Measurements from ENCODE around the gene SLC27A1. TPM values are rescaled to one million over a fixed set of nuclear protein-coding genes. Genes with fewer than 3 reads are reported as not detected.
"Not testable (repeated sequence)": the region's sequence is repeated elsewhere in the genome, so short reads cannot be mapped to it uniquely, and the experiment has no call there.

Gene SLC27A1
- total RNA-seq, 1 donor from 2014 or later, result 59.3 TPM

- intact Hi-C loops (cut with micrococcal nuclease), result no loop called here
- no peak for TF ChIP-seq CTCF (IDR thresholded peaks at IDR 0.05; ENCODE audit: borderline replicate concordance)
Measured at GRCh38 chr19:17512574-17512939, 42.2 kb downstream of the SLC27A1 start.

GRCh38 chr19:17515408-17516149 lies 45.3 kb downstream of the SLC27A1 start:
- H3K27ac ChIP-seq (replicated peaks), result no peak overlapping the region
- H3K9me3 ChIP-seq (replicated peaks), result peaks cover 16% of the 10 kb centered on the region
- intact Hi-C loops (cut with micrococcal nuclease), result no loop called here
- H3K4me1 ChIP-seq, result peaks cover 23% of the 10 kb centered on the region
- no peak for DNase-seq
- no peaks in the 10 kb centered on the region for H3K27me3 ChIP-seq (ENCODE audit: low read depth)
- no peak for TF ChIP-seq CTCF (IDR thresholded peaks at IDR 0.05; ENCODE audit: borderline replicate concordance)
- H3K4me3 ChIP-seq, result no peak overlapping the region
- peaks cover 44% of the 10 kb centered on the region for H3K36me3 ChIP-seq

More at GRCh38 chr19:17512574-17512939, 42.2 kb downstream of the SLC27A1 start:
- Histone ChIP-seq H3K4me1 (peaks cover 51% of the 10 kb centered on the region), H3K27ac (replicated peaks) (peak overlapping the region; percentile 99), H3K9me3 (replicated peaks) (peaks cover 5% of the 10 kb centered on the region), H3K4me3 (peak overlapping the region; percentile 91), H3K36me3 (peaks cover 17% of the 10 kb centered on the region), H3K27me3 (ENCODE audit: low read depth) (no peaks in the 10 kb centered on the region)
- no peak for DNase-seq

GRCh38 chr19:17517898-17518297 lies 47.6 kb downstream of the SLC27A1 start:
- intact Hi-C loops (cut with micrococcal nuclease), result no loop called here
- Histone ChIP-seq H3K36me3 (peaks cover 53% of the 10 kb centered on the region), H3K27me3 (ENCODE audit: low read depth) (no peaks in the 10 kb centered on the region), H3K4me1 (peaks cover 5% of the 10 kb centered on the region), H3K4me3 (no peak overlapping the region), H3K9me3 (replicated peaks) (peaks cover 16% of the 10 kb centered on the region), H3K27ac (replicated peaks) (no peak overlapping the region)
- no peak for TF ChIP-seq CTCF (IDR thresholded peaks at IDR 0.05; ENCODE audit: borderline replicate concordance)
- no peak for DNase-seq

- H3K36me3 ChIP-seq, result peaks cover 53% of the 10 kb centered on the region
- H3K27ac ChIP-seq (replicated peaks); H3K27me3 ChIP-seq (ENCODE audit: low read depth); intact Hi-C loops (cut with micrococcal nuclease); DNase-seq; H3K4me3 ChIP-seq: not testable (repeated sequence)
- H3K9me3 ChIP-seq (replicated peaks), result peaks cover 16% of the 10 kb centered on the region
- peaks cover 10% of the 10 kb centered on the region for H3K4me1 ChIP-seq
Measured at GRCh38 chr19:17518654-17519053, 48.3 kb downstream of the SLC27A1 start.

- Histone ChIP-seq H3K27ac (replicated peaks) (no peak overlapping the region), H3K9me3 (replicated peaks) (peaks cover 16% of the 10 kb centered on the region), H3K4me3 (no peak overlapping the region), H3K27me3 (ENCODE audit: low read depth) (peaks cover 8% of the 10 kb centered on the region), H3K36me3 (peaks cover 53% of the 10 kb centered on the region), H3K4me1 (peaks cover 12% of the 10 kb centered on the region)
- TF ChIP-seq CTCF (IDR thresholded peaks at IDR 0.05; ENCODE audit: borderline replicate concordance), result no peak
- intact Hi-C loops (cut with micrococcal nuclease), result no loop called here
- DNase-seq, result no peak
Measured at GRCh38 chr19:17519967-17520366, 49.6 kb downstream of the SLC27A1 start.

GRCh38 chr19:17520865-17521264 lies 50.5 kb downstream of the SLC27A1 start:
- H3K4me3 ChIP-seq, result no peak overlapping the region
- H3K27ac ChIP-seq (replicated peaks), result no peak overlapping the region
- intact Hi-C loops (cut with micrococcal nuclease), result no loop called here
- H3K4me1 ChIP-seq, result peaks cover 12% of the 10 kb centered on the region
- no peak for DNase-seq
- peaks cover 17% of the 10 kb centered on the region for H3K27me3 ChIP-seq (ENCODE audit: low read depth)
- peaks cover 53% of the 10 kb centered on the region for H3K36me3 ChIP-seq
- no peak for TF ChIP-seq CTCF (IDR thresholded peaks at IDR 0.05; ENCODE audit: borderline replicate concordance)
- peaks cover 16% of the 10 kb centered on the region for H3K9me3 ChIP-seq (replicated peaks)
